ENCODE results near the gene LMF1. TPM values are rescaled to one million over a fixed set of nuclear protein-coding genes. Genes with fewer than 3 reads are reported as not detected.

Gene LMF1
- total RNA-seq, 1 donor, result 17.4 TPM

DNA sequence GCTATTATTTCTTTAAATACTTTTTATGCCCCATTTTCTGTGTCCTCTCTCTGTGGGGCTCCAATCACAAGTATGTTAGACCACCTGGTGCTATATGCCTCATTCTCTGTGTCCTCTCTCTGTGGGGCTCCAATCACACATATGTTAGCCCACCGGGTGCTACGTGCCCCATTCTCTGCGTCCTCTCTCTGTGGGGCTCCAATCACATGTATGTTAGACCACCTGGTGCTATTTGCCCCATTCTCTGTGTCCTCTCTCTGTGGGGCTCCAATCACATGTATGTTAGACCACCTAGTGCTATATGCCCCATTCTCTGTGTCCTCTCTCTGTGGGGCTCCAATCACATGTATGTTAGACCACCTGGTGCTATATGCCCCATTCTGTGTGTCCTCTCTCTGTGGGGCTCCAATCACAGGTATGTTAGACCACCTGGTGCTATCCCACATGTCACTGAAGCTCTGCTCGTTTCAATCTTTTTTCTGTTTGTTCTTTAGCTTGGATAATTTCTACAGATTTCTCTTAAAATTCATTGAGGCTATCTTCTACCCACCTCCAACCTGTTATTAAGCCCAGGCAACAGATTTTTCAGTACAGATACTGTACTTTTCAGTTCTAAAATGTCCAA lies 28.2 kb downstream of the LMF1 start:
- Histone ChIP-seq H3K9me3 (ENCODE audit: low read depth, low read length) (peaks cover 14% of the 10 kb centered on the region), H3K27me3 (ENCODE audit: insufficient read depth, low read length) (no peaks in the 10 kb centered on the region), H3K4me3 (ENCODE audit: low read length) (no peak overlapping the region), H3K4me1 (ENCODE audit: insufficient read depth, low read length) (no peaks in the 10 kb centered on the region)

DNA sequence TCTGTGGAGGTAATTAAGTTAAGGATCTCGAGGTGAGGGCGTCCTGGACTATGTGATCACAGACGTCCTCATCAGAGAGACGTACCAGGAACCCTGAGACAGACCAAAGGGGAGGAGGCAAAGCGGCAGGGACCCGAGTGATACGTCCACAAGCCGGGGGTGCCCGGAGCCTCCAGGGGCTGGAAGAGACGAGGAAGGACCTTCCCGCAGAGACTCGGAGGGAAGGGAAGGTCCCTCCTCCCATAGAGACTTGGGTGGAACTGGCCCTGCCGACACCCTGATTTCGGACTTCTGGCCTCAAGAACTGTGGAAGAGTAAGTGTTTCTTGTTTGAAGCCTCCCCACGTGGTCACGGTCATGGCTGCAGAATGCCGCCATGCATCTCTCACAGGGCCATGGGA lies 30.8 kb downstream of the LMF1 start:
- Histone ChIP-seq H3K4me1 (ENCODE audit: insufficient read depth, low read length) (no peaks in the 10 kb centered on the region), H3K9me3 (ENCODE audit: low read depth, low read length) (peaks cover 14% of the 10 kb centered on the region), H3K27me3 (ENCODE audit: insufficient read depth, low read length) (no peaks in the 10 kb centered on the region), H3K4me3 (ENCODE audit: low read length) (no peak overlapping the region)

DNA sequence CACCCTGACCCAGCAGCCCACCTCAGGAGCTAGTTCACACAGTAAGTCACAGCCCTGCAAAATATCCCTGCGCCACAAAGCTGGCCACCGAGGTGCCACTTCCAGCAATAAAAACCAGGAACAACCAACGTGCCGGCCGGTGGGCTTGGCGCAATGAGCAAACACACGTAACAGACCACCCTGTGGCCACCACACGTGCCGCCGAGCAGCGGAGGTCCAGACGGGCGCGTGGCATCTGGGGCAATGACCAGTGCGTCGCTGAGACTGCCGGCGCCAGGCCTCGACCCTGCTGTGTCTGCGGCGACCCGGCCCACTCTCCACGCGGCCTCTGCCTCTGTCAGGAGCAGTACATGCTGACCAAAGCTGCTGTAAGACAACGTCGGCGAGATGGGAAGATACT lies 31.5 kb downstream of the LMF1 start:
- Histone ChIP-seq H3K4me3 (ENCODE audit: low read length) (no peak overlapping the region), H3K27me3 (ENCODE audit: insufficient read depth, low read length) (no peaks in the 10 kb centered on the region), H3K4me1 (ENCODE audit: insufficient read depth, low read length) (no peaks in the 10 kb centered on the region), H3K9me3 (ENCODE audit: low read depth, low read length) (peaks cover 14% of the 10 kb centered on the region)

DNA sequence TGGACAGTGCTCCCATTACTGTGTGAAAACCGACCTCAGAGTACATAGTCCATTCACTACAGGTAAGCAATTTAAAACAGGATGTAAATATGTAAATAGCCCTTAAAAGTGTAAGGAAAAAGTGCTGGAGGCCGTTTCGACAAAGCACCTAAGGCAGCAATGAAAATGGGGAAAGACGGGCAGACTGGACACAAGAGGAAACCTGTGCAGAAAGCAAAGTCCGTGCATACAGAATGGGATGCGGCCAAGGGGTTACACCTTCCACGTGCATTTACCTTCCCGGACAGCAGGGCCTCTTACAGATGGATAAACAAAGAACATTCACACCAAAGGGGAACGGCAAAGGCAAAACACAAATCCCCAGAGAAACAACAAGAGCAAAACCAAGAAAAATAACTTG lies 32.0 kb downstream of the LMF1 start:
- no peaks in the 10 kb centered on the region for H3K4me1 ChIP-seq (ENCODE audit: insufficient read depth, low read length)
- peaks cover 14% of the 10 kb centered on the region for H3K9me3 ChIP-seq (ENCODE audit: low read depth, low read length)
- no peaks in the 10 kb centered on the region for H3K27me3 ChIP-seq (ENCODE audit: insufficient read depth, low read length)
- H3K4me3 ChIP-seq (ENCODE audit: low read length), result no peak overlapping the region

DNA sequence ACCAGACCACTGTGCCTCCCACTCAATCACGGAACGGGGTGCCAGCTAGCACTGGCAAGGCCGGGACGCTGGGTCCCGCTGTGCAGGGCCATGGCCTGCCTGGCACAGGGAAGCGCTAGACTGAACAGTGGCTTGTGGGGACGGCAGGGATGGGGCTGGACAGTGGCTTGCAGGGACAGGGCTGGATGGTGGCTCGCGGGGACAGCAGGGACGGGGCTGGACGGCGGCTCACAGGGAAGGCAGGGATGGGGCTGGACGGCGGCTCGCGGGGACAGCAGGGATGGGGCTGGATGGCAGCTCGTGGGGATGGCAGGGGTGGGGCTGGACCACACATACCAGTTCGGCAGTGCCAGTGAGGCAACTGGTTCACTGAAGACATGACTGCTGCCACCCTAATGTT lies 32.6 kb downstream of the LMF1 start:
- Histone ChIP-seq H3K4me3 (ENCODE audit: low read length) (no peak overlapping the region), H3K9me3 (ENCODE audit: low read depth, low read length) (peaks cover 14% of the 10 kb centered on the region), H3K4me1 (ENCODE audit: insufficient read depth, low read length) (no peaks in the 10 kb centered on the region), H3K27me3 (ENCODE audit: insufficient read depth, low read length) (no peaks in the 10 kb centered on the region)

DNA sequence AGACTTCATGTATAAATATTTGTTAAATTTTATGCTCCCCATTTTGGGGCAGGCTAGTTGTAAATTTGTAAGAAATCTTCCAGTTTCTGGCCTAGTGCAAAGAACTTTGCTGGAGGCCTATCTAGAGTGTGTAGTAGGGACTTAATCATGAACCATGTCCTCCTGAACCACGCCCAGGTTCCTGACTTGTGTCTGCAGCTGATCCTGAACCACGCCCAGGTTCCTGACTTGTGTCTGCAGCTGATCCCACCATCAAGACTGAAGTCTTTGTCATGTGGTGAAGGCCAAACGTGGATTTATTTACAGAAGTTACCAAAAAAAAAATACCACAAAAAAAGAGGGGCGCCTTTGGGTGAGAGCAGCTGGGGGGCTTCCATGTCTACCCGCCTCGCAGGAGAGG lies 33.1 kb downstream of the LMF1 start:
- Histone ChIP-seq H3K9me3 (ENCODE audit: low read depth, low read length) (peaks cover 14% of the 10 kb centered on the region), H3K4me1 (ENCODE audit: insufficient read depth, low read length) (no peaks in the 10 kb centered on the region), H3K27me3 (ENCODE audit: insufficient read depth, low read length) (no peaks in the 10 kb centered on the region), H3K4me3 (ENCODE audit: low read length) (no peak overlapping the region)

DNA sequence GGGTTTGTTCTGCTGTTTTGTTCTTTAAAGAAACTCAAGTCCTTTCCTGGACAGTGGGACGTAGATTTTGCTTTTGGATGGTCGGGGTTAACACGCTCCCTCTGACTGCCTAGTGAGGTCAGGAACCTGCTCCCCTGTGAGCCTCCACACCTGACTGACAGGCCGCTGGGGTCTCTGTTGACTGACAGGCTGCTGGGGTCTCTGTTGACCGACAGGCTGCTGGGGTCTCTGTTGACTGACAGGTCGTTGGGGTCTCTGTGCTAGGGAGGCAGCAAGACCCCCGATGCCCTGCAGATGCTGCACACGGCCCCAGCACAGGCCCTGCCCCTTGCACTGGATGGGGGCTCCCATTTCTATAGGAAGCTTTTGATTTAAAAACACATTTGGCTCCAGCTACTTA lies 33.5 kb downstream of the LMF1 start:
- Histone ChIP-seq H3K4me1 (ENCODE audit: insufficient read depth, low read length) (no peaks in the 10 kb centered on the region), H3K4me3 (ENCODE audit: low read length) (no peak overlapping the region), H3K27me3 (ENCODE audit: insufficient read depth, low read length) (no peaks in the 10 kb centered on the region), H3K9me3 (ENCODE audit: low read depth, low read length) (peaks cover 10% of the 10 kb centered on the region)

DNA sequence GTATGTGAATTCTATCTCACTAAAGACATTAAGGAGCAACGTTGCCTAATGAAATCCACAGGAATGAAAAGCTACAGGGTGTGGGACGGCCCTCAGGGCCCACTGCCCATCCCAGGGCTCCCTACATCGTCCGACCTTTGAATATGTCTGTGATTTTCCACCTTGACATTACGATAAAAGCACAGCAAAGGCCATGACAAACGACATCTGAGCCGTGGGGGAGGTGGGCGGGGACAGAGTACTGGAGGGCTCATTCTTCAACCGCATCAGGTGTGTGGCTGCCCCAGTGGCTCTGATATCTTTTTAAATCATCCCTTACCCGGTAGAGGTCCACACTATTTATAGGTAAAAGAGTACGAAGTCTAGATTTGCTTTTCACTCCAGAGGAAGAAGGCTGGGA lies 35.1 kb downstream of the LMF1 start:
- Histone ChIP-seq H3K27me3 (ENCODE audit: insufficient read depth, low read length) (no peaks in the 10 kb centered on the region), H3K4me3 (ENCODE audit: low read length) (no peak overlapping the region), H3K4me1 (ENCODE audit: insufficient read depth, low read length) (no peaks in the 10 kb centered on the region), H3K9me3 (ENCODE audit: low read depth, low read length) (no peaks in the 10 kb centered on the region)

DNA sequence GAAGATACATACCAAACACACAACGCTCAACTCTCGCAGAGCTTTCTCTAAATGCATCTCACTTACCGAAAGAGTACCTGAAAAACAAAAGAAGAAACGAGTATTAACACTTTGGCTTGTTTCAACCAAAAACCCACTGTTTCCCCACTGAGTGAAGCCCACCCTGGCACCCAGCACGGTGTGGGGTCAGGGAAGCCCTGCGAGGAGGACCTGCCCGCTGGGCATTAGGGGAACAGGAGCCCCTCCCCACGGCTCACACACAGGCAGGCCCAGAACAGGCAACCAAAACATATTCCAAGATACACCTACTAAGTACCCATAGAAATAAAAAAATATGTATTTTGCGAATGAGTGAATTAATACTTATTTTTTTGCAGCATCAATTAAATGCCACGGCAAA lies 36.6 kb downstream of the LMF1 start:
- Histone ChIP-seq H3K4me1 (ENCODE audit: insufficient read depth, low read length) (no peaks in the 10 kb centered on the region), H3K9me3 (ENCODE audit: low read depth, low read length) (no peaks in the 10 kb centered on the region), H3K27me3 (ENCODE audit: insufficient read depth, low read length) (no peaks in the 10 kb centered on the region), H3K4me3 (ENCODE audit: low read length) (no peak overlapping the region)

DNA sequence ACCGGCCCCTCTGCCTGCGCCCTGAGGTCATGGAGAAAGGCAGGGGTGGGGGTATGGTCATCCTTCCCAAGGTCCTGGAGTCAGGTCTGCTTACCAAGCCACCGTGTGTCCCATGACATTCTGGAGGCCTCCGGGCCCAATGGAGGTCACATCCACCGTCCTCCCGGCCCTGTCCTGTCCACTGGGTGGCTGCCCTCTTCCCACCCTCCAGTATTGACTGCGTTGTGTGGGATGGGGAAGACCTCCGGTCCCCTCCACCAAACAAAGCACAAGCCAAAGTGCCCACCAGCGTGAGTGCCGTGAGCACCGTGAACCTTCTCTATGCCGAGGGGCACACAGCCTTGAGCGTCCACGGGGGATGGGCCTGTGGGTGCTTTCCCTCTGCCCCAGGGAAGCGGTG lies 37.2 kb downstream of the LMF1 start:
- Histone ChIP-seq H3K27me3 (ENCODE audit: insufficient read depth, low read length) (no peaks in the 10 kb centered on the region), H3K4me3 (ENCODE audit: low read length) (no peak overlapping the region), H3K9me3 (ENCODE audit: low read depth, low read length) (no peaks in the 10 kb centered on the region), H3K4me1 (ENCODE audit: insufficient read depth, low read length) (no peaks in the 10 kb centered on the region)

DNA sequence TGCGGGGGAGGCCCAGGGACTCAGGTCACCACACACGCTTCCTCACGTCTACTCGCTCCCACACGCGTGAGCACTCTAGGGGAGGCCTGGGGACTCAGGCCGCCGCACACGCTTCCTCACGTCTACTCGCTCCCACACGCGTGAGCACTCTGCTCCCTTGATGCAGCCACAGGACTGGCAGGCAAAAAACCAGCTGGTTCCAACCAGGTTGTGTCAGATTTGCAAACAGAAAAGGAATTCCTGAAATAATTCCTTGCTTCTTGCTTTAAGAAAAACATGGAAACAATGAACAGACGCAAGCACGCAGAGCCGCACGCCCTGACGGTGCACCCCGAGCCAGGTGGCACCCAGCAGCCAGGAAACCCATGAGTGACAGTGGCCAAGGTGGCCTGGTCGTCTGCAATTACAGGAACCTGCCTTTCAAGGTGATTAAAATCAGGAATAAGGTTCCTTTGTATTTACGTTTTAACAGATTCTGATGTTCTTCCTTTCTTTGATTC lies 37.9 kb downstream of the LMF1 start:
- no peaks in the 10 kb centered on the region for H3K27me3 ChIP-seq (ENCODE audit: insufficient read depth, low read length)
- H3K9me3 ChIP-seq (ENCODE audit: low read depth, low read length), result no peaks in the 10 kb centered on the region
- no peaks in the 10 kb centered on the region for H3K4me1 ChIP-seq (ENCODE audit: insufficient read depth, low read length)
- no peak overlapping the region for H3K4me3 ChIP-seq (ENCODE audit: low read length)

DNA sequence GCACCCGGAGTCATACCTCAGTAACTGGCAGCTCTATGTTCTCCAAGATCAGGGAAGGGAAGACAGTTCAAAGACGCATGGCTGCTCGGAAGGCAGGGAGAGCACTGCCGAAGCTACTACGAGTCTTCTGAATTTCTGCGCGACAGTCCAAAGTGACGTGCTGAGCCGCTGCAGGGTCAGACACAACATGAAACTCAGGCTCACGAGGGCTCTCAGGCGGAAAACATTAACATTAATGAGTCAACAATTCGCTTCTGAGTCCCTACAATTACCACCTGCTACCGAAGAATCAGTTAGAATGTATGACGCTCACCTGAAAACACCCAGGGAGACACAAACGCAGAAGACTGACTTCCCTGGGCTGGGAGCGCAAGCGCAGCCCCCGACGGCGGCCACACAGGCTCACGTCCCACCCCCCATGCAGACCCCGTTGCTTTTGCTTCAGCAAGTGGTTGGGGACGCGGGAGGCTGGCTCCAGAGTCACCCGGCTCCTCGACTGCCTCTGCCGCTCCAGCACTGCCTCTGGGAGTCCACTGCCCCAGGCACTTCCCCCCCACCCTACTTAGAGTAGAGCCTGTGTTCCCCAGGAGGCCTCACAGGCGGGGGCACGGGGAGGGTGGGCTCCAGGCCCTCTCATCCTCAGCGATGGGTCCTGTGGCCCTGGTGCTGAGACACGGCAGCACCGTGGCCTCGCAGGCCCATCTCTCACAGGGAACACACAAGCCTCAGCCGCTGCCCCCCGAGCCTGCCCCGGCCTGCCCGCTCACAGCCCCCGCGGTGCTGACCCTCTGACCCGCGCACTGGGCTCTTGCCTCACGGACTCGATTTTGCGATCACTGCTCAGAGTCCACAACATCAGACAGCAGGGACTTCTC lies 38.9 kb downstream of the LMF1 start:
- Histone ChIP-seq H3K4me3 (ENCODE audit: low read length) (no peak overlapping the region), H3K27me3 (ENCODE audit: insufficient read depth, low read length) (no peaks in the 10 kb centered on the region), H3K4me1 (ENCODE audit: insufficient read depth, low read length) (no peaks in the 10 kb centered on the region), H3K9me3 (ENCODE audit: low read depth, low read length) (no peaks in the 10 kb centered on the region)

DNA sequence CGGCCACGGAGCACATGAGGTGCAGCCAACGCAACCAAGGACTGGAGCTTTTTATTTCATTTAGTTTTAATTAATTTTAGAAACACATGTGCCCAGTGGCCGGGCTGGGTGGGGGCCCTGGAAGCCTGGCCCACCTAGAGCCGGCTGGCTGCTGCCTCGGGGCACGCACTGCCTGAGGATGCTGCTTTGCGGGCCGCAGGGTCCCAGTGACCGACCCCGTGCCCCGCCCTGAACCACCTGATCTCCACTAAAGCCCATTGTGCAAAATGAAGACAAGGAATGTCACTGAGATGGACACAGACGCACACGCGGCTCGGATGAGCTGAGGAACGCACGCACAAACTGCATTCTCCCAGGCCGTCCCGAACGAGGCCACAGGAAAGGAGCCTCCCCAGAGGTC lies 39.6 kb downstream of the LMF1 start:
- Histone ChIP-seq H3K9me3 (ENCODE audit: low read depth, low read length) (no peaks in the 10 kb centered on the region), H3K4me1 (ENCODE audit: insufficient read depth, low read length) (no peaks in the 10 kb centered on the region), H3K27me3 (ENCODE audit: insufficient read depth, low read length) (no peaks in the 10 kb centered on the region), H3K4me3 (ENCODE audit: low read length) (no peak overlapping the region)

DNA sequence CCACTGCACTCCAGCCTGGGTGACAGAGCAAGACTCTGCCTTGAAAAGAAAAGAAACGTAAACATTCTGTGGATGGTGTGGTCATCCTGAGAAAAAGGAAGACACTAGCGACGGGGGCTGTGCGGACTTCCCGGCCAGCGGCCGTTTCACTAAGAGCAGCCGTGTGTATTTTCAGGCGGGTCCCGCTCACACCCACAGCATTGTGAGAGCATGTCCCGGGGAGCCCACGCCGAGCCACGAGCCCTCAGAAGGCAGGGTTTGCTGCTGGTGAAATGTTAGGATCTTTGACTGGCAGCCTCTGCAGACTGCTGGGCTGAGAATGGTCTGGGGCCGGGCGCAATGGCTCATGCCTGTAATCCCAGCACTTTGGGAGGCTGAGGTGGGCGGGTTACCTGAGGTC lies 40.3 kb downstream of the LMF1 start:
- no peaks in the 10 kb centered on the region for H3K27me3 ChIP-seq (ENCODE audit: insufficient read depth, low read length)
- H3K4me1 ChIP-seq (ENCODE audit: insufficient read depth, low read length), result no peaks in the 10 kb centered on the region
- no peak overlapping the region for H3K4me3 ChIP-seq (ENCODE audit: low read length)
- no peaks in the 10 kb centered on the region for H3K9me3 ChIP-seq (ENCODE audit: low read depth, low read length)

DNA sequence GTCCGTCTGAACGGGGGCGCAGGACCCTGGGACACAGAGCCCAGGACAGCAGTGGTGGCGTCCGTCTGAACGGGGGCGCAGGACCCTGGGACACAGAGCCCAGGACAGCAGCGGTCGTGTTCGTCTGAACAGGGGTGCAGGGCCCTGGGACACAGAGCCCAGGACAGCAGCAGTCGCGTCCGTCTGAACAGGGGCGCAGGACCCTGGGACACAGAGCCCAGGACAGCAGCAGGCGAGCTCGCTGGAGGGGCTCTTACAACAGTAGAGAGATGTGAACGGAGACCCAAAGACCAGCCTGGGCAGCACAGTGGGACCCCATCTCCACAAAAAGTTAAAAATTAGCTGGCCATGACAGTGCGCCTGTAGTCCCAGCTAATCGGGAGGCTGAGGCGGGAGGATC lies 40.7 kb downstream of the LMF1 start:
- no peak overlapping the region for H3K4me3 ChIP-seq (ENCODE audit: low read length)
- no peaks in the 10 kb centered on the region for H3K4me1 ChIP-seq (ENCODE audit: insufficient read depth, low read length)
- H3K27me3 ChIP-seq (ENCODE audit: insufficient read depth, low read length), result no peaks in the 10 kb centered on the region
- H3K9me3 ChIP-seq (ENCODE audit: low read depth, low read length), result no peaks in the 10 kb centered on the region

Data from mononuclear cell (primary cell).